Pancreas (tissue), 10 donors: Measurements from ENCODE around the gene ZNF692. TPM values are rescaled to one million over a fixed set of nuclear protein-coding genes. Genes with fewer than 3 reads are reported as not detected.

Experiments
- ATAC-seq, 4 donors: fragments of 200-7000 bp; cut with Tn5 transposase; one replicate each; pipeline versions ENCODE4 v1.8.0 to v1.9.1; 2020; ENCODE audit warnings: mild to moderate bottlenecking in 4 of 4, moderate library complexity in 4 of 4
- DNase-seq, 6 donors: peaks; one replicate each; pipeline ENCODE4 v3.0.0-alpha.2; 2020
- FAIRE-seq: peaks from 2 replicates; lab custom pipeline; 2012; peaks lifted over from hg19 to GRCh38; lab: Jason Lieb, UNC
- H3K27ac ChIP-seq, 4 donors: fragments of 200-600 bp; sonication (generic); 1 replicate in 3 of 4; 2 replicates in 1 of 4; pipeline versions ENCODE4 v1.5.0 to v1.8.0; 2020
- H3K27me3 ChIP-seq, 4 donors: fragments of 200-600 bp; one replicate each; pipeline ENCODE4 v1.8.0; 2021
- H3K36me3 ChIP-seq, 3 donors: fragments of 200-600 bp; sonication (generic) in 1 of 3; one replicate each; pipeline versions ENCODE4 v1.5.0 to v1.8.0; 2020 to 2021
- H3K4me1 ChIP-seq, 3 donors: fragments of 200-600 bp; one replicate each; pipeline ENCODE4 v1.8.0; 2021
- H3K4me3 ChIP-seq, 4 donors: fragments of 200-600 bp; sonication (generic) in 2 of 4; one replicate each; pipeline versions ENCODE4 v1.5.0 to v1.8.0; 2020 to 2021
- H3K9me3 ChIP-seq, 4 donors: fragments of 200-600 bp; one replicate each; pipeline ENCODE4 v1.8.0; 2021
- CTCF ChIP-seq, 4 donors: fragments of 200-600 bp; sonication (generic) in 3 of 4; IDR thresholded peaks; one replicate each; pipeline versions ENCODE4 v1.5.0 to v1.8.0; 2021; ENCODE audit warnings: antibody characterized with exemption in 4 of 4
- WGBS, 2 donors: extraction: QIAGEN DNeasy Blood & Tissue Kit; methylation state at CpG; one replicate each; pipeline ENCODE4 v1.1.7; 2013; 5-methylcytosine and 5-hydroxymethylcytosine counted together
- intact Hi-C, 3 donors: fragments of 100-400 bp; cut with DNase I; formaldehyde crosslinking; loops; one replicate each; pipeline versions ENCODE4 v1.11.1 to v1.14.2; 2022
- polyA plus RNA-seq, 2 donors: library from polyadenylated mRNA; stranded (reverse); fragments of 200-250 nt; gene quantifications; one replicate each; pipeline ENCODE4 v1.2.3, GENCODE V29; 2013
- total RNA-seq, 6 donors: library from RNA; stranded (reverse); fragmentation: NEBNext Ultra II Directional in 4 of 6; extraction: Animal tissue kit (Norgen Biotek cat#: 25700) in 4 of 6; gene quantifications; one replicate each; pipeline versions ENCODE4 v1.2.1 to v1.2.4, GENCODE V29; 2021 to 2023
- donor health status: healthy with polysubstance abuse.
- donor health status: DM: no; HTN: no; CAD: no; lungs with moderate emphysema.
- donor health status: DM: no; HTN: no; CAD: no.
- donor health status: control.
- donor health status: control.
- donor health status: Bipolar disorder and iron deficiency.
- donor health status: DM: yes; HTN: yes; CAD: no.
- donor health status: DM: no; HTN: no; CAD: no.
- donor health status: DM: no; HTN: no; CAD: no.
- donor health status: DM: yes; HTN: yes; CAD: no.

The ZNF692 gene
- total and polyA plus RNA-seq, 8 donors: 11.9 to 233 (median 21.6) TPM

GRCh38 chr1:248905662-248906008 lies 46.8 kb upstream of the ZNF692 start:
- ATAC-seq: no peak
- Histone ChIP-seq H3K4me3 (peak overlapping the region; percentile 47 to 74 (median 70)), H3K36me3 (no peaks in the 10 kb centered on the region), H3K9me3 (no peaks in the 10 kb centered on the region), H3K27me3 (peaks cover 0 to 6% (median 3%) of the 10 kb centered on the region in 4 donors), H3K4me1 (peaks cover 6 to 10% (median 8%) of the 10 kb centered on the region in 3 donors), H3K27ac (peak overlapping the region; percentile 88 to 96 (median 93))
- intact Hi-C loops: no loop called here
- 20% methylated on average over 4 of the region's 4 CpGs for WGBS, 2 donors
- TF ChIP-seq CTCF (IDR thresholded peaks at IDR 0.05): no peak
- no peak for DNase-seq
- FAIRE-seq: no peak

GRCh38 chr1:248904437-248905216 lies 45.7 kb upstream of the ZNF692 start:
- no peak overlapping the region for H3K27ac ChIP-seq
- H3K4me1 ChIP-seq: peaks cover 6 to 10% (median 8%) of the 10 kb centered on the region in 3 donors
- TF ChIP-seq CTCF (IDR thresholded peaks at IDR 0.05): no peak
- H3K36me3 ChIP-seq: no peaks in the 10 kb centered on the region
- no peak for FAIRE-seq
- no peaks in the 10 kb centered on the region for H3K9me3 ChIP-seq
- intact Hi-C loops: no loop called here
- peaks cover 0 to 6% (median 3%) of the 10 kb centered on the region in 4 donors for H3K27me3 ChIP-seq
- no peak for ATAC-seq
- WGBS, 2 donors: 85 to 88% methylated on average over 3 of the region's 3 CpGs
- H3K4me3 ChIP-seq: no peak overlapping the region
- DNase-seq: no peak

DNA sequence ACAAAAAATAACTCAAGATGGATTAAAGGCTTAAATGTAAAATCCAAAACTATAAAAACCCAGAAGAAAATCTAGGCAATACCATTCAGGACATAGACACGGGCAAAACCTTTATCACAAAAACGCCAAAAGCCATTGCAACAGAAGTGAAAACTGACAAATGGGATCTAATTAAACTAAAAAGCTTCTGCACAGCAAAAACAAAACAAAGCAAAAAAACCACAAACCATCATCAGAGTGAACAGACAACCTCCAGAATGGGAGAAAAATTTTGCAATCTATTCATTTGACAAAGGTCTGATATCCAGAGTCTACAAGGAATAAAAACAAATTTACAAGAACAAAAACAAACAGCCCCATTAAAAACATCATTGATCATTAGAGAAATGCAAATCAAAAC lies 42.7 kb upstream of the ZNF692 start:
- Histone ChIP-seq H3K36me3 (no peaks in the 10 kb centered on the region), H3K27ac (no peak overlapping the region), H3K27me3 (peaks cover 0 to 16% (median 3%) of the 10 kb centered on the region in 4 donors), H3K4me3 (no peak overlapping the region), H3K4me1 (peaks cover 0 to 4% (median 0%) of the 10 kb centered on the region in 3 donors), H3K9me3 (no peaks in the 10 kb centered on the region)
- ATAC-seq (no peak), DNase-seq (no peak), FAIRE-seq (no peak)
- WGBS, 2 donors: 74 to 89% methylated on average over 2 of the region's 2 CpGs
- intact Hi-C loops: no loop called here
- TF ChIP-seq CTCF (IDR thresholded peaks at IDR 0.05): no peak

DNA sequence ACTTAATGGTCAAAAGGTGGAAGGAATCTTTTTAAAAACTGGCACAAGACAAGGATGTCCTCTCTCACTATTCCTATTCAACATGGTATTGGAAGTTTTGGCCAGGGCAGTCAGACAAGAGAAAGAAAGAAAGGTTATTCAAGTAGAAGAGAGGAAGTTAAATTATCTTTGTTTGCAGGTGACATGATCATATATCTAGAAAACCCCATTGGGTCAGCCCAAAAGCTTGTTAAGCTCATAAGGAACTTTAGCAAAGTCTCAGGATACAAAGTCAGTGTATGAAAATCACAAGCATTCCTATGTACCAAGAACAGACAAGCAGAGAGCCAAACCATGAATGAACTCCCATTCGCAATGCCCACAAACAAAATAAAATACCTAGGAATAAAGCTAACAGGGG lies 41.8 kb upstream of the ZNF692 start:
- H3K36me3 ChIP-seq: no peaks in the 10 kb centered on the region
- no peak overlapping the region for H3K4me3 ChIP-seq
- H3K4me1 ChIP-seq: peaks cover 0 to 4% (median 0%) of the 10 kb centered on the region in 3 donors
- 90 to 95% methylated on average over 1 of the region's 1 CpG for WGBS, 2 donors
- no peak overlapping the region for H3K27ac ChIP-seq
- no peak for TF ChIP-seq CTCF (IDR thresholded peaks at IDR 0.05)
- FAIRE-seq: no peak
- H3K27me3 ChIP-seq: peaks cover 0 to 16% (median 3%) of the 10 kb centered on the region in 4 donors
- ATAC-seq: no peak
- no peak for DNase-seq
- no peaks in the 10 kb centered on the region for H3K9me3 ChIP-seq
- intact Hi-C loops: no loop called here
